ENCODE measurements around the gene DDX47. TPM values are rescaled to one million over a fixed set of nuclear protein-coding genes. Genes with fewer than 3 reads are reported as not detected.

The DDX47 gene
- total RNA-seq, 1 experiment from 2014 or later = 121 TPM

GRCh38 chr12:12807970-12808702 lies 5.0 kb upstream of the DDX47 start:
- ChIA-PET POLR2A (no interaction called here), CTCF (no interaction called here)
- no peak for DNase-seq
- Mint-ChIP-seq H3K9me3 (ENCODE audit: unreplicated experiment) (no peaks in the 10 kb centered on the region), H3K27ac (ENCODE audit: unreplicated experiment) (peak overlapping the region; percentile 3), H3K36me3 (ENCODE audit: insufficient read depth, unreplicated experiment) (peaks cover 12% of the 10 kb centered on the region), H3K4me3 (ENCODE audit: unreplicated experiment) (no peak overlapping the region), H3K4me1 (ENCODE audit: low read depth, unreplicated experiment) (peaks cover 53% of the 10 kb centered on the region), H3K27me3 (ENCODE audit: insufficient read depth, unreplicated experiment) (no peaks in the 10 kb centered on the region)
- Histone ChIP-seq H3K4me3 (ENCODE audit: low read depth, low read length) (no peak overlapping the region), H3K27me3 (replicated peaks; ENCODE audit: control insufficient read depth, insufficient read depth, low read length) (no peaks in the 10 kb centered on the region), H3K36me3 (ENCODE audit: control insufficient read depth, insufficient read depth, low read length) (no peaks in the 10 kb centered on the region), H3K9me3 (no peaks in the 10 kb centered on the region), H3K4me1 (peaks cover 57% of the 10 kb centered on the region)
- no peak for TF ChIP-seq CTCF (IDR thresholded peaks at IDR 0.05; ENCODE audit: insufficient read depth in 1 of 2, low read depth in 1 of 2, low read length in 1 of 2, severe bottlenecking in 1 of 2, unreplicated experiment in 1 of 2)
- BruUV-seq (replicated peaks) = no TSS peak
- intact Hi-C loops (cut with micrococcal nuclease; ENCODE audit: unreplicated experiment) = no loop called here

DNA sequence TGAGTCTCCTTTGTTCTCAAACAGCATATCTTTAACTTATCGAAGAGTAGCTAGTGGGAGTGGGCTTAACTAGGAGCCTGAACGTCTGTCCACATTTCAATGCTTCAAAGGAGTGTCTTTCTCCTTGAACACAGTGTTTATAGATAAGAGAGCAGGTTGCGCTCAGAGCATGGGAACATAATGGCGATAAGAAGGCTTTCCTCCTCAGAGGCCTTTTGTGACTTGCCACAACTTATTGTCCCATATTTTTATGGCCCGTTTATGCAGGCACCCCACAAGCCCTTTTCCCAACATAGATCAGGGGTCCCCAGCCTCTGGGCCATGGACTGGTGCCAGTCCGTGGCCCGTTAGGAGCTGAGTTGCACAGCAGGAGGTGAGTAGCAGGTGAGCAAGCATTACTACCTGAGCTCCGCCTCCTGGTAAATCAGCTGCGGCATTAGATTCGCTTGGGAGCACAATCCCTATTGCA lies 2.6 kb upstream of the DDX47 start:
- H3K36me3 Mint-ChIP-seq (ENCODE audit: insufficient read depth, unreplicated experiment) = peaks cover 35% of the 10 kb centered on the region
- no peaks in the 10 kb centered on the region for H3K27me3 ChIP-seq (replicated peaks; ENCODE audit: control insufficient read depth, insufficient read depth, low read length)
- H3K27ac Mint-ChIP-seq (ENCODE audit: unreplicated experiment) = peak overlapping the region; percentile 89
- DNase-seq = peak; percentile 58 to 63
- no peaks in the 10 kb centered on the region for H3K9me3 Mint-ChIP-seq (ENCODE audit: unreplicated experiment)
- intact Hi-C loops (cut with micrococcal nuclease; ENCODE audit: unreplicated experiment) = loop anchor here (1.0 kb wide), 1 partner anchor 73 kb away; no protein-coding TSS in a partner anchor
- CTCF ChIA-PET = interaction anchor here (0.7 to 1.1 kb wide), 2 partner anchors 26 to 80 kb away, joined by 3 read pairs; partner anchors contain the start of gene GPRC5A
- H3K4me3 Mint-ChIP-seq (ENCODE audit: unreplicated experiment) = peak overlapping the region; percentile 44
- H3K4me1 ChIP-seq = peaks cover 59% of the 10 kb centered on the region
- H3K4me1 Mint-ChIP-seq (ENCODE audit: low read depth, unreplicated experiment) = peaks cover 44% of the 10 kb centered on the region
- no peaks in the 10 kb centered on the region for H3K36me3 ChIP-seq (ENCODE audit: control insufficient read depth, insufficient read depth, low read length)
- H3K4me3 ChIP-seq (ENCODE audit: low read depth, low read length) = no peak overlapping the region
- no peaks in the 10 kb centered on the region for H3K9me3 ChIP-seq
- no peaks in the 10 kb centered on the region for H3K27me3 Mint-ChIP-seq (ENCODE audit: insufficient read depth, unreplicated experiment)
- no peak for TF ChIP-seq CTCF (IDR thresholded peaks at IDR 0.05; ENCODE audit: insufficient read depth in 1 of 2, low read depth in 1 of 2, low read length in 1 of 2, severe bottlenecking in 1 of 2, unreplicated experiment in 1 of 2)
- POLR2A ChIA-PET = interaction anchor here (0.5 to 1.1 kb wide), 3 partner anchors 23 to 197 kb away, joined by 3 to 9 read pairs (median 3); no protein-coding TSS in a partner anchor
- no TSS peak for BruUV-seq (replicated peaks)

DNA sequence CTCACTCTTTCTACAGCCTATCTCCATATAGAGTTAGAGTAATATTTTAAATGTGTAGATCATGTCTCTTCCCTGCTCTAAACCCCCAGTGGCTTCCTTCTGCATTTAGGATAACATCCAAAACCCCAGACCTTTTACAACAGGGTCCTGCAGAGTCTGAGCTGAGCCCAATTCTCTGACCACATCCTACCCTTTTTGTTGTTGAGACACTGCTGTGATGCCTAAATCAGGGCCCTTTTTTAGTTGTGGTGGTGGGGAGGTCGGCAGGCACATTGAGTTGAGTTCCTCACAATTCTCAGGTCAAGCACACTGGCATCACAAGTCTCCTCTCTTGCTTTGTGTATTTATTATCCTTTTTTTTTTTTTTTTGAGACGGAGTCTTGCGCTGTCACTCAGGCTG lies 1.8 kb upstream of the DDX47 start:
- TF ChIP-seq CTCF (IDR thresholded peaks at IDR 0.05; ENCODE audit: insufficient read depth in 1 of 2, low read depth in 1 of 2, low read length in 1 of 2, severe bottlenecking in 1 of 2, unreplicated experiment in 1 of 2) = no peak
- intact Hi-C loops (cut with micrococcal nuclease; ENCODE audit: unreplicated experiment) = no loop called here
- H3K27ac Mint-ChIP-seq (ENCODE audit: unreplicated experiment) = peak overlapping the region; percentile 89
- H3K9me3 Mint-ChIP-seq (ENCODE audit: unreplicated experiment) = no peaks in the 10 kb centered on the region
- H3K27me3 Mint-ChIP-seq (ENCODE audit: insufficient read depth, unreplicated experiment) = no peaks in the 10 kb centered on the region
- Histone ChIP-seq H3K36me3 (ENCODE audit: control insufficient read depth, insufficient read depth, low read length) (no peaks in the 10 kb centered on the region), H3K4me3 (ENCODE audit: low read depth, low read length) (no peak overlapping the region), H3K4me1 (peaks cover 62% of the 10 kb centered on the region), H3K9me3 (no peaks in the 10 kb centered on the region), H3K27me3 (replicated peaks; ENCODE audit: control insufficient read depth, insufficient read depth, low read length) (no peaks in the 10 kb centered on the region)
- CTCF ChIA-PET = interaction anchor here (1.1 to 1.8 kb wide), 2 partner anchors 24 to 79 kb away, joined by 3 to 6 read pairs; partner anchors contain the start of gene GPRC5A
- POLR2A ChIA-PET = interaction anchor here (1.0 to 1.1 kb wide), 2 partner anchors 24 kb away, joined by 3 to 9 read pairs; no protein-coding TSS in a partner anchor
- no peak overlapping the region for H3K4me3 Mint-ChIP-seq (ENCODE audit: unreplicated experiment)
- no TSS peak for BruUV-seq (replicated peaks)
- peaks cover 43% of the 10 kb centered on the region for H3K36me3 Mint-ChIP-seq (ENCODE audit: insufficient read depth, unreplicated experiment)
- no peak for DNase-seq
- H3K4me1 Mint-ChIP-seq (ENCODE audit: low read depth, unreplicated experiment) = peaks cover 46% of the 10 kb centered on the region

Measured in Caco-2 (cell line).